Embryonic facial prominence (tissue), 1 donor: Measurements from ENCODE around the gene OR51L1.

Source experiments
- DNase-seq: peaks from one replicate; pipeline ENCODE4 v3.0.0-alpha.2; 2016; ENCODE audit errors: extremely low spot score

Gene OR51L1

GRCh38 chr11:5046754-5047330 lies 52.2 kb downstream of the OR51L1 start:
- DNase-seq: no peak
